ENCODE measurements around the gene FAM89A.
"Not testable (repeated sequence)": the region's sequence is repeated elsewhere in the genome, so short reads cannot be mapped to it uniquely, and the experiment has no call there.

FAM89A gene

DNA sequence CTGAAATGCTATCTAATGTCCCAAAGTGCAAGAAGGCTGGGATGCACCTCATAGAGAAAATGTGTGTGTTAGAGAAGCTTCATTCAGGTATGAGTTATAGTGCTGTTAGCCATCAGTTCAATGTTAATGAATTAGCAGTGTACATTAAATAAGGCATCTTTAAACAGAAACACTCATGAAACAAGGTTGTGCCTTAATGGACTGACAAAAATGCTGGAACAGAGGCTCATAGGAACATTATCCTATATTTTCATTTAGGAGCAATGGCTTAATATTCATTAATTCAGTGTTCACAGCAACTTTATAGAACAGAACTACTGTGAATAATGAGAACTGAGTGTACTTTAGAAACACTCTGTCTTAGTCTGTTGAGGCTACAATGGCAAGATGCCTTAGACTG is 15.2 kb upstream of the FAM89A start:
- DNase-seq (ENCODE audit: low spot score): no peak

GRCh38 chr1:231053493-231054162 is 13.6 kb upstream of the FAM89A start:
- no peak for DNase-seq (ENCODE audit: low spot score)

DNA sequence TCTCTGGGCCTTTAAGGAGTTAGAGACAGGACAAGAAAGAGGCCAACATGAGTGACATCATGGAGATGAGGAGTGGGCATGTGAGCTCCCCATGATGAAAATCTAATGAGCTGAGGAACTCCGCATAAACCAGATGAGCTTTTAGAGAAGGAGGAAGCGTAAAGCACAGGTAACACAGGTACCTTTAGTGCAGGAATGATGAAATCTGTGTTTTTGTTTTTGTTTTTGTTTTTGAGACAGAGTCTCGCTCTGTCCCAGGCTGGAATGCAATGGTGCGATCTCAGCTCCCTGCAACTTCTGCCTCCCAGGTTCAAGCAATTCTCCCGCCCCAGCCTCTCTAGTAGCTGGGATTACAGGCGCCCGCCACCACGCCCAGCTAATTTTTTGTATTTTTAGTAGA is 12.7 kb upstream of the FAM89A start:
- no peak for DNase-seq (ENCODE audit: low spot score)

DNA sequence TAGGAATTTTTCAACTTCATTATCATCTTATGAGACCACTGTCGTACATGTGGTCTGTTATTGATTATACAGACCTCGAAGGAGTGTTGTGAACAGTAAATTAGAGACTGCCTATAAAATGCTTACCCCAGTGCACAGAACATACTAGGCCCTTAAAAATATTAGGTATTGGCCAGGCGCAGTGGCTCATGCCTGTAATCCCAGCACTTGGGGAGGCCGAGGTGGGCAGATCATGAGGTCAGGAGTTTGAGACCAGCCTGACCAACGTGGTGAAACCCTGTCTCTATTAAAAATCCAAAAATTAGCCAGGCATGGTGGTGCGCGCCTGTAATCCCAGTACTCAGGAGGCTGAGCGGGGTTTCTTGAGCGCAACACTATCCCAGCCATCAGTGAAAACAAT is 10.9 kb upstream of the FAM89A start:
- DNase-seq (ENCODE audit: low spot score): not testable (repeated sequence)

GRCh38 chr1:231050395-231050794 is 10.3 kb upstream of the FAM89A start:
- DNase-seq (ENCODE audit: low spot score): no peak

DNA sequence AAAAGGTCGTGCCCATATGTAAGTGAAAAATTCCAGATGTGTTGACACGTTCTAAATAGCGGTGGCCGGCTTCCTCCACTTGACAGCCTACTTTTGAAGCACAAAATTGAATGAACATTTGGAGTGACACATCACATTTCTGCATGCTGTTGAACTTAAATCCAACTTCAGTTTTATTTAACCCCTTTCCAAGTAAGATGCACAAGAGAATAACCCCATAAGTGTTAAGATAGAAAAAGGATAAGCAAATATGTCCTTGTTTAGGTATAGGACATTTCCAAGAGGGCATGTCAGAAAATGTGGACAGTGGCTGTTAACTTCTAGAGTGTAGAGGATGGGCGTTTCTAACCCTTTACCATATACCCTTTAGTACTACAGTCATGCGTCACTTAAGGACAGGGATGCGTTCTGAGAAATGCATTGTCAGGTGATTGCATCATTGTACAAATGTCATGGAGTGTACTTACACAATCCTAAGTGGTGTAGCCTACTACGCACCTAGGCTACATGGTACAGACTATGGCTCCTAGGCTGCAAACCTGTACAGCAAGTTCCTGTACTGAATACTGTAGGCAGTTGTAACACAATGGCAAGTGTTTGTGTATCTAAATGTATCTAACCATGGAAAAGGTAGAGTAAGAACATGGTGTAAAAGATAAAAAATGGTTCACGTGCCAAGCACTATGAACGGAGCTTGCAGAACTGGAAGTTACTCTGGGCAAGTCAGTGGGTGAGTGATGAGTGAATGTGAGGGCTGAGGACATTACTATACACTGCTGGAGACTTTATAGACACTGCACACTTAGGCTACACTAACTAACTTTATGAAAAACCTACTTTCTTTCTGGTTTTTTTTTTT is 9.3 kb upstream of the FAM89A start:
- DNase-seq (ENCODE audit: low spot score): no peak

DNA sequence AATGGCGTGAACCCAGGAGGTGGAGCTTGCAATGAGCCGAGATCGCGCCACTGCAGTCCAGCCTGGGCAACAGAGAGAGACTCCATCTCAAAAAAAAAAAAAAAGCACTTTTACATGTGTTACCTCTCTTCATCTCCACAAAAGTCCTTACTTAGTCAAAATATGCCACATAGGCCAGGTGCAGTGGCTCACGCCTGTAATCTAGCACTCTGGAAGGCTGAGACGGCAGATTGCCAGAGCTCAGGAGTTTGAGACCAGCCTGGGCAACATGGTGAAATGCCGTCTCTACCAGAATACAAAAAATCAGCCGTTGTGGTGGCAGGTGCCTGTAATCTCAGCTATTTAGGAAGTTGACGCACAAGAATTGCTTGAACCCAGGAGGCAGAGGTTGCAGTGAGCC is 8.4 kb upstream of the FAM89A start:
- DNase-seq (ENCODE audit: low spot score): not testable (repeated sequence)

- not testable (repeated sequence) for DNase-seq (ENCODE audit: low spot score)
Measured at GRCh38 chr1:231047529-231047928, 7.5 kb upstream of the FAM89A start.

DNA sequence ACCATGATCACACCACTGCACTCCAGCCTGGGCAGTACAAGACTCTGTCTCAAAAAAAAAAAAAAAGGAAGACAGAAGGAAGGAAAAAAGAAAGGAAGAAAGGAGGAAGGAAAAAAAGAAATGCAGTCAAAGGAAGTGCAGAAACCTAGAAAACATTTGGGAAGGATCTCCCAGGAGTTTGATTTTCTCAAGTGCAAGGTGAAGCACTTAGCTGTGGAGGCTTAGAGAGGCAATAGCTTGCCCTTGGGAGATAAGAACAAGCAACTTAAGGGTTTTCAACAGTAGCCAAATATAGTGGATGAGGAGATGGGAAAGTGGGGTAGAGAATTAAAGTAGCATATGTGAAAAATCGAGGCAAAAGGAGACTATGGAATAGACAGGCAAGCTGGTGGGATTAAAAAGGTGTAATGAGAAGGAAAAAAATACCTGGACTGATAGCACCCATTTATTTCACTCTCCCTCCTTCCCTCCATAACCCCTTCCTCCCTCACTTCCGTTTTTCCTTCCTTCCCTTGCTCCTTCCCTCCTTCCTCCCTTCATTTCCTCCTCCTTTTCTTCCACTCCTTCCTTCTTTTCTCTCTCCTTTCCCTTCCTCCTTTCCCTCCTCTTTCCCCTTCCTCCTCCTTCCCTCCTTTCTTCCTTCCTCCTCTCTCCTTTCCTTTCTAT is 6.8 kb upstream of the FAM89A start:
- no peak for DNase-seq (ENCODE audit: low spot score)

- not testable (repeated sequence) for DNase-seq (ENCODE audit: low spot score)
Measured at GRCh38 chr1:231045921-231046729, 6.1 kb upstream of the FAM89A start.

- DNase-seq (ENCODE audit: low spot score): no peak
Measured at GRCh38 chr1:231045286-231045685, 5.2 kb upstream of the FAM89A start.

DNA sequence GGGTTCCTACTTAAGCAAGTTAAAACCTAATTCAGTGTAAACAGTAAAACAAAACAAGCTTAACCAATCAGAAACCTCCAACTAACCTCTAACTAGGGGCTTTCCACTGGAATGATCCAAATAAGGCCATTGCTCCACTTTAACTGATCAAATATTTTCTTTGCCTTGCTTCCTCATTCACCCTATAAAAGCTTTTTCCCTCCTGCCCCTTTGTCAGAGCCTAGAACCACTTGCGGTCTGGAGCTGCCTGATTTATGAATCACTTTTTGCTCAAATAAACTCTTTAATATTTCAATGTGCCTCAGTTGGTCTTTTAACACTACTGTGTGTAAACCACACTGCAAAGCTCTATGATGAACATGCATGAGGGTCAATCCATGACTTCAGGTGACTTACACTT is 4.5 kb upstream of the FAM89A start:
- DNase-seq (ENCODE audit: low spot score): no peak

DNA sequence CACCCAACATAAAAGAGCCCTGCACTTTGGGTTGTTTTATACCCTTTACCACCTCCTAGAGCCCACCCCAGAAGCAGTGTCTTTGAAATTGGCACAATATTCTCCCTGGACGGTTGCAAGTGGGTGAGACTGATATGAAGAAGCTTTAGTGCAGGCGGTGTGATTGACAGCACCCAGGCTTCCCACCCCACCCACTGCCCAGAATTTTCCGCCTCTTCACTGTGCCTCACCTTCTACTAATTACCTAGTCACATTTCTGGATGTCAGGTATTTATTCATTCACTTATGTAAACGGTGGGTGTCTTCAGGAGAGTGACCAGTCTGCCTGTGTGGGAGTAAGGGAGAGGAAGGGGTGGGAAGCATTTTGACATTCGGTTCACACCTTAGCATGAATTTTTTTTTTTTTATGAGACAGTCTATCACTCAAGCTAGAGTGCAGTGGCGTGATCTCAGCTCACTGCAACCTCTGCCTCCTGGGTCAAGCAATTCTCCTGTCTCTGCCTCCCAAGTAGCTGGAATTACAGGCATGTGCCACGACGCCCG is 1.7 kb upstream of the FAM89A start:
- no peak for DNase-seq (ENCODE audit: low spot score)

DNA sequence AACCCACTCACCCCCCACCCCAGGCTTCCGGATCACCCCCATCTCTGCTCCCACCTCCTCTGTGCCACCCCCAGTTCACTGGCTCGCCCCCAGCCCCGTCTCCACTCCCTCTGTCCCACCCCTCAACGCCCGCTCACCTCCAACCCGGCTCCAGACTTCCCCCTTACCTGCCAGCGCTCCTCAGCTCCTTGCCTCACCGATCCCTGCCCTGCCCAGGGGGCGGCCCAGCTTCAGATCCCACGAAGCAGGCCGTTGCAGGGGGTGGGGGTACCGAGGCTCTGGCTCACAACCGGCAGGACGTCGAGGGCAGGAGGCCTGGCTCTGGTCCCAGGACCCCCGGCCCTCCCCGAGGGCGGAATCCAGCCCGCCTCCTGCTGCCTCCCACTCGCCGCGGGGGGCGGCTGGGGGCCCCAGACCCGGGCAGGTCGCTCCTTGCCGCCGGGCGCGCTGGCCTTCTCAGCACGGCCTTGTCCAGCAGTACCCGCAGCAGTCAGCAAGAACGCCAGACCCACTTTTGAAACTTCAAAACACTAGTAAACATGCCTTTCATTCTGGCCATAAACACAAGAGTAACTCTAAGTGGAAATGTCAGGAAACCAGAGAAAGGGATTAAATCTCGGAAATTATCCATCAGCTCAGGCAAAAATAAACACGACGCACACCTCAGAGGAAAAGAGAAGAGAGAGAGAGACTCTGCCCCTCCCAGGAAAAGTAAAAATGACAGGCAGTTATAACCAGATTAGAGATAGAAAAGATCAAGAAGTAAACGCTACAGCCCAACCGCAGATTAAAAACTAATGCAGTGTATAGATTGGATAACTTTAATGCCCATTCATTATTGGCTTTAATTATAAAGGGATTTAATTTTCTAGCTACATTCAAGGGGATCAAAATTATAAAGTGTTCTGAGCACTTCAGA is 1.0 kb upstream of the FAM89A start:
- DNase-seq (ENCODE audit: low spot score): peak; percentile 62

- peak; percentile 95 for DNase-seq (ENCODE audit: low spot score)
Measured at GRCh38 chr1:231039161-231040018, 664 bp downstream of the FAM89A start.

DNA sequence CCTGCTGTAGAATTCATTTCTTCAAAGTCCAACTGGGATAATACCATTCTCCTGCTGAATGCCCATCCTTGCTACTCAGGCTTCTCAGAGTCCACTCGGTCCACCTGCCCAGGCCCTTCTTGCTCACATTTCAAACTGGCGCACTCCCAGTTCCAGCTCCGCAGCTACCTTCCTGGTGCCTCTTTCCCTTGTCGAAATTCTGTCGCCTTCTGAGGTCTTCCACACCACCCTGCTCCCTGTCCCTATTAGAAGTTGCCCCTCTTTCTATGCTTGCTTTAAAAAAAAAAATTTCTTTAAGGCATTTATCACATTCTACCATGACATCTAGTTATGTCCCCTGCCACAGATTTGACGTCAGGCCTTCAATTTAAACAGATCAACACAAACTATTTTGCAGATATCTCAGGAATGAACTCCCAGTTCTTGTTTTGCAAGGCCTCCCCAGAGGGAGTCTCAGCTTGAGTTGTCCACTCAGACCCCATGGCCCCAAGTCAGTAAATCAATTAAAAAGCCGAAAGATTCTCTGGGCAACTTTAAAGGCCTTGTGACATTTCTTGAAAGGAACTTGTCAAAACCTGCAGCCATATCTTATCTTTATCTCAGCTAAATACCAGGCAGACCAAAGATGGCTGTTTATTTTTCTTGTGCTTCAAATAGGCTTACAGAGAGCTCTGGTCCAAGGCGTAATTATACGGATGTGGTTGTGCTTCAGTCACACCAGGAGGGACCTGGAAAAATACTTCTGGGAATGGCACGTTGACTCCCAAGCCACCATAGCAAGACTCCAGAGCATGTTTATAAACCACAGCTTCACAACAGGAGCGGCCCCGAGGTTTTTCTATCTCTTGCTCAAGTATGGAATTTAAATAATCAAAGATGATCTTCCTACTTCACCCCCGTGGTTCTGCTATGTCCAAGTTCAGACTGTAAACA is 2.2 kb downstream of the FAM89A start:
- no peak for DNase-seq (ENCODE audit: low spot score)

- no peak for DNase-seq (ENCODE audit: low spot score)
Measured at GRCh38 chr1:231036416-231036815, 3.6 kb downstream of the FAM89A start.

DNA sequence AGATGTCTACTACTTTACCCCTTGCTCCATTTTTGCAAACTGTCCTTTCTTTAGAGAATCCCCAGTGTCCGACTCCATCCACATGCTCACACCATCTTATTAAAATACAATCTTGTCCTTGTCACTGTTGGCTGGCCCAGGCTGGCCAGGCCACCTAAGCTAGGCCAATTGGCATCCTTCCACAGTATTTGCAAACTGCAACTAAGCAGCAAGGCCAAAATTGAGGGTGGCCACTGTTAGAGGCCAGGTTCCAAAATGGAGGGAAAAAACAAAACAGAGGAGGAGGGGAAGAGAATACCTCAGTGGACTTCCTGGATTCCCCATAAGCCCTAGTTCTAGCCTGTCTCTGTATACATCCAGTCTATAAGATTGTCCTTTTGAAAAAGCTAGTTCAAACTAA is 4.3 kb downstream of the FAM89A start:
- no peak for DNase-seq (ENCODE audit: low spot score)

GRCh38 chr1:231032963-231033362 is 7.1 kb downstream of the FAM89A start:
- no peak for DNase-seq (ENCODE audit: low spot score)

All from D341Med (cell line).